ENCODE data around the gene IL3. TPM values are rescaled to one million over a fixed set of nuclear protein-coding genes. Genes with fewer than 3 reads are reported as not detected.
A peak's percentile ranks its signal among the peaks of the same experiment; 100 is the strongest.

IL3 gene
- total RNA-seq, 2 experiments from 2014 or later, result 0.25 to 0.98 TPM

DNA sequence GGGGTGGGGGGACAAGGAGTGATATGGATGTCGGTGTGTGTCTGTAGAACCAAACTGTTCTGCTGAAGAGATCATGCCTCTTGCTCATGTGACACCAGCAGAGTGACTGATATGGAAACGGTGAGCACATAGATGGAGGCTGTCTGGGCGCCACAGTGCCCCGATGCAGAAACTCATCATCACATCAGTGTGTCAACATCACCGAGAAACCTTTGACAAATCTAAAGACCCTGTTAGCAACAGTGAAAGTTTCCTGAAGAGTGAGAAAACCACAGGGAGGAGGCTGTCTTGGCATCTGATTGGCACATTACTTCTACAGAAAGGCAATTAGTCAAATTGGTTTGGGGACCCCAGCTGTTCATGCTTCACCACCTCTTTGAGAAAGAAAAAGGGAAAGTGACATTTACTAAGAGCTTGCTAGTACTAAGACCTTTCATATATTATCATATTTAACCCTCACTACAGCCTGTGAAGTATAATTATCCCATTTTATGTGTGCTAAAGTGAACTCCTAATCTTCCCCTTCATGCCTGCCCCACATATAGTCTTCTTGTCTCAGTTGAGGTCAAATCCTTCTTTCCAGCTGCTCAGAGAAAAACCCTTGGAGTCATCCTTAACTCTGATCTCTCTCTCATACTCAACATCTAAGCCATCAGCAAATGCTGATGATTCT lies 38.8 kb downstream of the IL3 start:
- intact Hi-C loops (cut with micrococcal nuclease), result loop anchor here (2.0 kb wide), 1 partner anchor 24 kb away; no protein-coding TSS in a partner anchor
- ChIA-PET POLR2A (interaction anchor here (0.8 to 3.6 kb wide), 6 partner anchors 10 to 195 kb away, joined by 3 to 13 read pairs (median 4); partner anchors contain the start of genes CSF2 and SLC22A4), CTCF (interaction anchor here (1.1 to 2.1 kb wide), 4 partner anchors 12 to 78 kb away, joined by 3 to 7 read pairs (median 4); no protein-coding TSS in a partner anchor)
- no peaks in the 10 kb centered on the region for H3K9me3 Mint-ChIP-seq
- H3K4me1 Mint-ChIP-seq (ENCODE audit: low read depth), result peaks cover 87% of the 10 kb centered on the region
- TF ChIP-seq, protein P1, sequence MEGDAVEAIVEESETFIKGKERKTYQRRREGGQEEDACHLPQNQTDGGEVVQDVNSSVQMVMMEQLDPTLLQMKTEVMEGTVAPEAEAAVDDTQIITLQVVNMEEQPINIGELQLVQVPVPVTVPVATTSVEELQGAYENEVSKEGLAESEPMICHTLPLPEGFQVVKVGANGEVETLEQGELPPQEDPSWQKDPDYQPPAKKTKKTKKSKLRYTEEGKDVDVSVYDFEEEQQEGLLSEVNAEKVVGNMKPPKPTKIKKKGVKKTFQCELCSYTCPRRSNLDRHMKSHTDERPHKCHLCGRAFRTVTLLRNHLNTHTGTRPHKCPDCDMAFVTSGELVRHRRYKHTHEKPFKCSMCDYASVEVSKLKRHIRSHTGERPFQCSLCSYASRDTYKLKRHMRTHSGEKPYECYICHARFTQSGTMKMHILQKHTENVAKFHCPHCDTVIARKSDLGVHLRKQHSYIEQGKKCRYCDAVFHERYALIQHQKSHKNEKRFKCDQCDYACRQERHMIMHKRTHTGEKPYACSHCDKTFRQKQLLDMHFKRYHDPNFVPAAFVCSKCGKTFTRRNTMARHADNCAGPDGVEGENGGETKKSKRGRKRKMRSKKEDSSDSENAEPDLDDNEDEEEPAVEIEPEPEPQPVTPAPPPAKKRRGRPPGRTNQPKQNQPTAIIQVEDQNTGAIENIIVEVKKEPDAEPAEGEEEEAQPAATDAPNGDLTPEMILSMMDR (IDR thresholded peaks at IDR 0.05), result no peak
- peak overlapping the region; percentile 90 for H3K27ac Mint-ChIP-seq
- peak; percentile 67 for ATAC-seq
- H3K27me3 Mint-ChIP-seq, result no peaks in the 10 kb centered on the region
- peak; percentile 92 for DNase-seq
- H3K36me3 Mint-ChIP-seq (ENCODE audit: low read depth), result peaks cover 8% of the 10 kb centered on the region
- peak overlapping the region; percentile 51 for H3K4me3 Mint-ChIP-seq

DNA sequence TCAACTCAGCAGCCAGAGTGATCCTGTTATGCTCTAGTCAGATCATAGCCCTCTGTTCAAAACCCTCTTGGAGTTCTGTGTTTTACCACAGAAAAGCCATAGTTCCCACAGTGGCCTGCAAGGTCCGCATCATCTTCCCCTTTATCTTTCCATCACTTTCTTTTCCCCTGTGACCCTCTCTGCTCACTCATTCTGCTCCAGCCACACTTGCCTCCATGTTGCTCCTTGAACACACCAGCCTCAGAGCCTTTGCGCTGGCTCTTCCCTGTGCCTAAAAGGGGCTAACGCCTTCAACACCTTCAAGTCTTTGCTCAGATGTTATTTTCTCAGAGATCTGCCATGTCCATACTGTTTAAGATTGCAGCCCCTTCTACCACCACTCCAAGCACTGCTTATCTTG lies 39.5 kb downstream of the IL3 start:
- intact Hi-C loops (cut with micrococcal nuclease), result loop anchor here (2.0 to 10.0 kb wide), 3 partner anchors 25 to 395 kb away; partner anchors contain the start of gene IRF1
- Mint-ChIP-seq H3K4me3 (peak overlapping the region; percentile 51), H3K4me1 (ENCODE audit: low read depth) (peaks cover 89% of the 10 kb centered on the region), H3K27ac (peak overlapping the region; percentile 90), H3K9me3 (no peaks in the 10 kb centered on the region), H3K36me3 (ENCODE audit: low read depth) (peaks cover 8% of the 10 kb centered on the region), H3K27me3 (no peaks in the 10 kb centered on the region)
- ATAC-seq (no peak), DNase-seq (no peak)
- TF ChIP-seq, protein P1 (IDR thresholded peaks at IDR 0.05), result no peak
- CTCF ChIA-PET, result interaction anchor here (0.7 to 2.1 kb wide), 4 partner anchors 12 to 268 kb away, joined by 3 to 7 read pairs (median 4); no protein-coding TSS in a partner anchor
- POLR2A ChIA-PET, result interaction anchor here (0.8 to 3.6 kb wide), 3 partner anchors 11 to 194 kb away, joined by 3 to 13 read pairs (median 4); partner anchors contain the start of genes CSF2 and SLC22A4

DNA sequence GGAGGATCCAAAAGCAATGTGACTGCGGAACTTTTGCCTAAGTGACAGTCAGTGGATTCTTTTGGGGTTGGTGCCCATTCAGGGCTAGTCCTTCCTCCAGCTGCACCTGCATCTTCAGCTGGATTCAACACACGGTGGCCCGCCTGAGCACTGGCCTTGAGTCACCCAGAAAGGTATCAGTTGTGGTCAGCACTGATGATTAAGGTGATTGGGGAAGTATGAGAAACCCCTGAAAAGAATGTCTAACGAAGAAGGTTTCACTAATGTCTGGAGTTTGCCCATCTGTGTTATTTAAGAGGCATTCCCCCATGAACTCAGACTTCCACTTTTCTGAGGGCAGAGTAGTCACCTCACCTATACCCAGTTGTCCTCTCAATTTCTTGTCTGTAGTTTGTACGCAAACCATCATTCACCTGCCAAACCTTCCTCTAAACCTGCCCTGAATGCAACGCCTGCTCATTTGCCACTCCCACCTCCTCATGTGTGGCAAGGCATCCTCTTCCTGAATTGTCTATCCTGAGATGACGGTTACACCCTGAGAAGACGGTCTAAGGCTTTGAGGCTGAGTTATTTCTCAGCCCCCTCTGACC lies 40.3 kb downstream of the IL3 start:
- Mint-ChIP-seq H3K4me1 (ENCODE audit: low read depth) (peaks cover 89% of the 10 kb centered on the region), H3K4me3 (peak overlapping the region; percentile 44), H3K27ac (peak overlapping the region; percentile 90), H3K27me3 (no peaks in the 10 kb centered on the region), H3K36me3 (ENCODE audit: low read depth) (peaks cover 6% of the 10 kb centered on the region), H3K9me3 (no peaks in the 10 kb centered on the region)
- DNase-seq (peak; percentile 81), ATAC-seq (peak; percentile 13)
- ChIA-PET POLR2A (interaction anchor here (3.6 kb wide), 1 partner anchor 11 kb away, joined by 13 read pairs; no protein-coding TSS in a partner anchor), CTCF (interaction anchor here (1.7 to 2.1 kb wide), 2 partner anchors 11 to 36 kb away, joined by 5 to 7 read pairs; no protein-coding TSS in a partner anchor)
- TF ChIP-seq, protein P1 (IDR thresholded peaks at IDR 0.05), result no peak
- intact Hi-C loops (cut with micrococcal nuclease), result loop anchor here (5.0 to 10.0 kb wide), 2 partner anchors 77 to 394 kb away; partner anchors contain the start of gene IRF1

DNA sequence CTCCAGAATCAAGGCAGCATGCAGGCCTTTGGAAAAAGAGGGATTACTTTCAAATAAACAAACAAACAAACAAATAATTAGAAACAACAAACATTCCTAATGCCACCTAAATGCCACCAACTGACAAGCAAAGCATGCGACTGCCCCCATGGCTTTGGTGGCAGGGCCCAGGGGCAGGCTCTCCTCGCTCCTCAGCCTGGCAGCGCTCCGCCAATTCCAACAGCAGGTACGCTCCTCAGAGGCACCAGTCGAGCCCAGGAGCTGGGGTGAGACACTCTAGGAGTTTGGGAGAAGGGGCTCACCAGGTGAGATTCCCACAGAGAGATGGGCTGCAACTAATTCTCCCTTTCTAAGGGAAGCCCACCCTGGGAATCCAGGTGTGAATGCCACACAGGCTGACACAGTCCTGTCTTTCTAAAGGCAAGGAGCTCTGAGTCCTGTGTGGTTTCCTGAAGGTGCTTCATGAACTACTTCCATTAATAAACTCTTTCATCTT lies 41.0 kb downstream of the IL3 start:
- CTCF ChIA-PET, result interaction anchor here (1.1 to 2.6 kb wide), 6 partner anchors 8 to 79 kb away, joined by 3 to 12 read pairs (median 6); no protein-coding TSS in a partner anchor
- Mint-ChIP-seq H3K36me3 (ENCODE audit: low read depth) (peaks cover 4% of the 10 kb centered on the region), H3K27ac (peak overlapping the region; percentile 90), H3K27me3 (no peaks in the 10 kb centered on the region), H3K4me3 (no peak overlapping the region), H3K4me1 (ENCODE audit: low read depth) (peaks cover 89% of the 10 kb centered on the region), H3K9me3 (no peaks in the 10 kb centered on the region)
- intact Hi-C loops (cut with micrococcal nuclease), result loop anchor here (5.0 to 10.0 kb wide), 2 partner anchors 76 to 393 kb away; partner anchors contain the start of gene IRF1
- DNase-seq (no peak), ATAC-seq (no peak)
- POLR2A ChIA-PET, result interaction anchor here (1.3 to 3.0 kb wide), 3 partner anchors 10 to 394 kb away, joined by 4 to 17 read pairs (median 15); no protein-coding TSS in a partner anchor
- TF ChIP-seq, protein P1 (IDR thresholded peaks at IDR 0.05), result no peak

Measured in activated CD8-positive, alpha-beta T cell treated with anti-CD3 and anti-CD28 coated beads for 36 hours (primary cell).